ENCODE measurements around the gene TOMM34. TPM values are rescaled to one million over a fixed set of nuclear protein-coding genes. Genes with fewer than 3 reads are reported as not detected.
A peak's percentile ranks its signal among the peaks of the same experiment; 100 is the strongest.

TOMM34 gene
- polyA plus RNA-seq, 3 donors, result 6.4 to 9.1 (median 7.7) TPM

- intact Hi-C loops (cut with micrococcal nuclease), result loop anchor here in 1 of 2 donors (5.0 kb wide), 1 partner anchor 40 kb away; no protein-coding TSS in a partner anchor
- H3K36me3 Mint-ChIP-seq, result peaks cover 67 to 76% of the 10 kb centered on the region in 2 donors
- Histone ChIP-seq H4K20me1 (ENCODE audit: insufficient read depth, low read length) (peaks cover 48% of the 10 kb centered on the region), H3K4me1 (ENCODE audit: control insufficient read depth in 1 of 2, insufficient read depth in 2 of 2, low read length in 2 of 2) (peaks cover 15 to 20% of the 10 kb centered on the region in 2 donors), H2AFZ (ENCODE audit: insufficient read depth, low read depth, low read length, poor library complexity, severe bottlenecking) (no peak overlapping the region), H3K4me2 (replicated peaks; ENCODE audit: extremely low read depth, low read length, poor library complexity, severe bottlenecking) (no peak overlapping the region), H3K9me3 (replicated peaks in 1 of 2; ENCODE audit: control insufficient read depth in 1 of 2, insufficient read depth in 1 of 2, low read length in 2 of 2) (no peaks in the 10 kb centered on the region), H3K27me3 (ENCODE audit: control insufficient read depth in 2 of 2, insufficient read depth in 2 of 2, low read length in 2 of 2) (no peaks in the 10 kb centered on the region), H3K27ac (ENCODE audit: low read depth in 1 of 2, low read length in 2 of 2) (peak overlapping the region in 1 of 2 donors; percentile 37), H3K9ac (ENCODE audit: insufficient read depth, low read length, poor library complexity, severe bottlenecking) (no peak overlapping the region), H3K4me3 (replicated peaks in 1 of 3; ENCODE audit: low read depth in 2 of 3, low read length in 3 of 3) (no peak overlapping the region), H3K79me2 (ENCODE audit: insufficient read depth, low read length) (peaks cover 81% of the 10 kb centered on the region), H3K36me3 (replicated peaks in 1 of 2; ENCODE audit: control insufficient read depth in 1 of 2, insufficient read depth in 2 of 2, low read length in 2 of 2) (peaks cover 74 to 79% of the 10 kb centered on the region in 2 donors)
- H3K9me3 Mint-ChIP-seq, result no peaks in the 10 kb centered on the region
- H3K27ac Mint-ChIP-seq, result peak overlapping the region in 2 of 7 donors; percentile 2 to 39
- no peak overlapping the region for H3K4me3 Mint-ChIP-seq
- no peak for DNase-seq
- no peak for TF ChIP-seq CTCF (IDR thresholded peaks at IDR 0.05)
- WGBS (ENCODE audit: insufficient coverage), result 97% methylated on average over 5 of the region's 6 CpGs
- no peaks in the 10 kb centered on the region for H3K27me3 Mint-ChIP-seq (ENCODE audit: low read depth in 3 of 3)
- H3K4me1 Mint-ChIP-seq, result peaks cover 16% of the 10 kb centered on the region
Observed at GRCh38 chr20:44997171-44997570, 37.0 kb upstream of the TOMM34 start.

GRCh38 chr20:44993343-44993742 is 33.1 kb upstream of the TOMM34 start:
- Histone ChIP-seq H3K27ac (ENCODE audit: low read depth in 1 of 2, low read length in 2 of 2) (peak overlapping the region; percentile 84), H3K9ac (ENCODE audit: insufficient read depth, low read length, poor library complexity, severe bottlenecking) (peak overlapping the region; percentile 28), H2AFZ (ENCODE audit: insufficient read depth, low read depth, low read length, poor library complexity, severe bottlenecking) (no peak overlapping the region), H3K4me1 (ENCODE audit: control insufficient read depth in 1 of 2, insufficient read depth in 2 of 2, low read length in 2 of 2) (peaks cover 37 to 45% of the 10 kb centered on the region in 2 donors), H3K9me3 (replicated peaks in 1 of 2; ENCODE audit: control insufficient read depth in 1 of 2, insufficient read depth in 1 of 2, low read length in 2 of 2) (no peaks in the 10 kb centered on the region), H3K27me3 (ENCODE audit: control insufficient read depth in 2 of 2, insufficient read depth in 2 of 2, low read length in 2 of 2) (no peaks in the 10 kb centered on the region), H3K4me3 (replicated peaks in 1 of 3; ENCODE audit: low read depth in 2 of 3, low read length in 3 of 3) (peak overlapping the region in 1 of 3 experiments; percentile 60), H3K4me2 (replicated peaks; ENCODE audit: extremely low read depth, low read length, poor library complexity, severe bottlenecking) (peak overlapping the region; percentile 61), H4K20me1 (ENCODE audit: insufficient read depth, low read length) (peaks cover 15% of the 10 kb centered on the region), H3K36me3 (replicated peaks in 1 of 2; ENCODE audit: control insufficient read depth in 1 of 2, insufficient read depth in 2 of 2, low read length in 2 of 2) (peaks cover 51 to 55% of the 10 kb centered on the region in 2 donors), H3K79me2 (ENCODE audit: insufficient read depth, low read length) (peaks cover 96% of the 10 kb centered on the region)
- WGBS (ENCODE audit: insufficient coverage), result 0% methylated on average over 2 of the region's 3 CpGs
- no peak for TF ChIP-seq CTCF (IDR thresholded peaks at IDR 0.05)
- H3K4me1 Mint-ChIP-seq, result peaks cover 43% of the 10 kb centered on the region
- no peaks in the 10 kb centered on the region for H3K27me3 Mint-ChIP-seq (ENCODE audit: low read depth in 3 of 3)
- peak; percentile 38 to 69 (median 56) for DNase-seq
- intact Hi-C loops (cut with micrococcal nuclease), result no loop called here
- peaks cover 46 to 66% of the 10 kb centered on the region in 2 donors for H3K36me3 Mint-ChIP-seq
- H3K27ac Mint-ChIP-seq, result peak overlapping the region; percentile 89 to 97 (median 95)
- H3K4me3 Mint-ChIP-seq, result peak overlapping the region; percentile 62 to 64
- no peaks in the 10 kb centered on the region for H3K9me3 Mint-ChIP-seq

All from CD14-positive monocyte (primary cell).